Measurements from ENCODE around the gene TMEM59L. TPM values are rescaled to one million over a fixed set of nuclear protein-coding genes. Genes with fewer than 3 reads are reported as not detected.

Gene TMEM59L
- total and polyA plus RNA-seq, 9 of the 15 experiments (the other 6 are each of a cell fraction or from before 2014, with no cell fraction given), result 0.37 TPM; not detected in 8

Small RNAs within 50 kb of the gene (small RNA-seq; reads per million reads assigned to genes)
- not detected for gene RN7SL155P

Other genes with a start within 250 kb of the TMEM59L start
Only the 7 nearest of the 14 such genes appear.
- gene FKBP8, start 69.3 kb upstream of the TMEM59L start, total RNA-seq (2014; rRNA removed), result 234 and 260 TPM in 2 replicates
- gene FKBP8, start 69.3 kb upstream of the TMEM59L start, total RNA-seq (2014; rRNA removed; fragmentation: Illumina TruSeq; extraction: Trizol), result 16.0 and 21.8 TPM in 2 replicates
- 104 and 106 TPM in 2 replicates for gene FKBP8, start 69.3 kb upstream of the TMEM59L start, total RNA-seq (2015; rRNA removed; fragmentation: Illumina TruSeq; extraction: Trizol)
- gene FKBP8, start 69.3 kb upstream of the TMEM59L start, total RNA-seq (2021), result 228 and 236 TPM in 2 replicates
- 116 and 176 TPM in 2 replicates for gene FKBP8, start 69.3 kb upstream of the TMEM59L start, polyA plus RNA-seq (2011; rRNA removed)
- gene FKBP8, start 69.3 kb upstream of the TMEM59L start, polyA plus RNA-seq (2014; fragmentation: Illumina TruSeq; extraction: Trizol), result 62.5 and 201 TPM in 2 replicates
- gene FKBP8, start 69.3 kb upstream of the TMEM59L start, polyA plus RNA-seq (2014; fragmentation: Nextera tagmentation; extraction: Ambion mirVana), result 1 to 10 TPM in 1 of 2 experiments, under 1 TPM in 1; 0.46 to 1.0 TPM
- 168 and 203 TPM in 2 replicates for gene FKBP8, start 69.3 kb upstream of the TMEM59L start, polyA plus RNA-seq (2014; rRNA removed)
- gene KXD1, start 55.0 kb upstream of the TMEM59L start, total RNA-seq (2014; rRNA removed), result 133 and 147 TPM in 2 replicates
- 48.7 and 66.2 TPM in 2 replicates for gene KXD1, start 55.0 kb upstream of the TMEM59L start, total RNA-seq (2014; rRNA removed; fragmentation: Illumina TruSeq; extraction: Trizol)
- 80.5 and 83.3 TPM in 2 replicates for gene KXD1, start 55.0 kb upstream of the TMEM59L start, total RNA-seq (2015; rRNA removed; fragmentation: Illumina TruSeq; extraction: Trizol)
- gene KXD1, start 55.0 kb upstream of the TMEM59L start, total RNA-seq (2021), result 114 and 118 TPM in 2 replicates
- 159 and 217 TPM in 2 replicates for gene KXD1, start 55.0 kb upstream of the TMEM59L start, polyA plus RNA-seq (2011; rRNA removed)
- gene KXD1, start 55.0 kb upstream of the TMEM59L start, polyA plus RNA-seq (2014; fragmentation: Illumina TruSeq; extraction: Trizol), result 191 and 210 TPM in 2 replicates
- 10 to 100 TPM; 21.9 to 41.3 TPM for gene KXD1, start 55.0 kb upstream of the TMEM59L start, polyA plus RNA-seq (2014; fragmentation: Nextera tagmentation; extraction: Ambion mirVana)
- 153 and 177 TPM in 2 replicates for gene KXD1, start 55.0 kb upstream of the TMEM59L start, polyA plus RNA-seq (2014; rRNA removed)
- gene UBA52, start 41.0 kb upstream of the TMEM59L start, total RNA-seq (2014; rRNA removed), result 1,110 and 1,524 TPM in 2 replicates
- gene UBA52, start 41.0 kb upstream of the TMEM59L start, total RNA-seq (2014; rRNA removed; fragmentation: Illumina TruSeq; extraction: Trizol), result 1,512 and 1,662 TPM in 2 replicates
- 1,433 and 1,470 TPM in 2 replicates for gene UBA52, start 41.0 kb upstream of the TMEM59L start, total RNA-seq (2015; rRNA removed; fragmentation: Illumina TruSeq; extraction: Trizol)
- gene UBA52, start 41.0 kb upstream of the TMEM59L start, total RNA-seq (2021), result 2,028 and 2,215 TPM in 2 replicates
- 1,733 and 2,197 TPM in 2 replicates for gene UBA52, start 41.0 kb upstream of the TMEM59L start, polyA plus RNA-seq (2011; rRNA removed)
- gene UBA52, start 41.0 kb upstream of the TMEM59L start, polyA plus RNA-seq (2014; fragmentation: Illumina TruSeq; extraction: Trizol), result 2,671 and 2,751 TPM in 2 replicates
- gene UBA52, start 41.0 kb upstream of the TMEM59L start, polyA plus RNA-seq (2014; fragmentation: Nextera tagmentation; extraction: Ambion mirVana), result 1,000 to 10,000 TPM; 2,213 to 2,563 TPM
- gene UBA52, start 41.0 kb upstream of the TMEM59L start, polyA plus RNA-seq (2014; rRNA removed), result 1,690 and 2,247 TPM in 2 replicates
- gene REX1BD, start 24.1 kb upstream of the TMEM59L start, total RNA-seq (2014; rRNA removed), result 118 and 136 TPM in 2 replicates
- 4.8 and 7.2 TPM in 2 replicates for gene REX1BD, start 24.1 kb upstream of the TMEM59L start, total RNA-seq (2014; rRNA removed; fragmentation: Illumina TruSeq; extraction: Trizol)
- gene REX1BD, start 24.1 kb upstream of the TMEM59L start, total RNA-seq (2015; rRNA removed; fragmentation: Illumina TruSeq; extraction: Trizol), result 17.4 and 17.7 TPM in 2 replicates
- gene REX1BD, start 24.1 kb upstream of the TMEM59L start, total RNA-seq (2021), result 78.5 and 87.0 TPM in 2 replicates
- 13.8 and 19.2 TPM in 2 replicates for gene REX1BD, start 24.1 kb upstream of the TMEM59L start, polyA plus RNA-seq (2011; rRNA removed)
- 5.7 and 8.4 TPM in 2 replicates for gene REX1BD, start 24.1 kb upstream of the TMEM59L start, polyA plus RNA-seq (2014; fragmentation: Illumina TruSeq; extraction: Trizol)
- 1 to 10 TPM; 1.9 to 4.7 TPM for gene REX1BD, start 24.1 kb upstream of the TMEM59L start, polyA plus RNA-seq (2014; fragmentation: Nextera tagmentation; extraction: Ambion mirVana)
- gene REX1BD, start 24.1 kb upstream of the TMEM59L start, polyA plus RNA-seq (2014; rRNA removed), result 102 and 115 TPM in 2 replicates
- gene CRLF1, start 6.1 kb upstream of the TMEM59L start, total RNA-seq (2014; rRNA removed), result 2.9 and 5.2 TPM in 2 replicates
- gene CRLF1, start 6.1 kb upstream of the TMEM59L start, total RNA-seq (2014; rRNA removed; fragmentation: Illumina TruSeq; extraction: Trizol), result 0.98 and 1.1 TPM in 2 replicates
- gene CRLF1, start 6.1 kb upstream of the TMEM59L start, total RNA-seq (2015; rRNA removed; fragmentation: Illumina TruSeq; extraction: Trizol), result 1.5 and 1.6 TPM in 2 replicates
- 3.3 and 5.6 TPM in 2 replicates for gene CRLF1, start 6.1 kb upstream of the TMEM59L start, total RNA-seq (2021)
- gene CRLF1, start 6.1 kb upstream of the TMEM59L start, polyA plus RNA-seq (2011; rRNA removed), result 0.85 and 2.3 TPM in 2 replicates
- gene CRLF1, start 6.1 kb upstream of the TMEM59L start, polyA plus RNA-seq (2014; fragmentation: Illumina TruSeq; extraction: Trizol), result 0.90 and 1.2 TPM in 2 replicates
- gene CRLF1, start 6.1 kb upstream of the TMEM59L start, polyA plus RNA-seq (2014; fragmentation: Nextera tagmentation; extraction: Ambion mirVana), result 1 to 10 TPM; 1.7 to 1.8 TPM
- gene CRLF1, start 6.1 kb upstream of the TMEM59L start, polyA plus RNA-seq (2014; rRNA removed), result 3.6 and 3.9 TPM in 2 replicates
- 2.4 and 6.7 TPM in 2 replicates for gene KLHL26, start 24.2 kb downstream of the TMEM59L start, total RNA-seq (2014; rRNA removed)
- gene KLHL26, start 24.2 kb downstream of the TMEM59L start, total RNA-seq (2014; rRNA removed; fragmentation: Illumina TruSeq; extraction: Trizol), result 0.80 and 1.0 TPM in 2 replicates
- gene KLHL26, start 24.2 kb downstream of the TMEM59L start, total RNA-seq (2015; rRNA removed; fragmentation: Illumina TruSeq; extraction: Trizol), result 1.3 and 1.8 TPM in 2 replicates
- 12.7 and 13.3 TPM in 2 replicates for gene KLHL26, start 24.2 kb downstream of the TMEM59L start, total RNA-seq (2021)
- gene KLHL26, start 24.2 kb downstream of the TMEM59L start, polyA plus RNA-seq (2011; rRNA removed), result 1.4 and 2.2 TPM in 2 replicates
- gene KLHL26, start 24.2 kb downstream of the TMEM59L start, polyA plus RNA-seq (2014; fragmentation: Illumina TruSeq; extraction: Trizol), result 1.9 and 3.1 TPM in 2 replicates
- gene KLHL26, start 24.2 kb downstream of the TMEM59L start, polyA plus RNA-seq (2014; fragmentation: Nextera tagmentation; extraction: Ambion mirVana), result under 1 TPM; 0.13 to 0.17 TPM
- gene KLHL26, start 24.2 kb downstream of the TMEM59L start, polyA plus RNA-seq (2014; rRNA removed), result 3.3 and 5.1 TPM in 2 replicates
- gene CRTC1, start 70.8 kb downstream of the TMEM59L start, total RNA-seq (2014; rRNA removed), result 1.5 and 1.6 TPM in 2 replicates
- gene CRTC1, start 70.8 kb downstream of the TMEM59L start, total RNA-seq (2014; rRNA removed; fragmentation: Illumina TruSeq; extraction: Trizol), result 0.25 and 0.29 TPM in 2 replicates
- gene CRTC1, start 70.8 kb downstream of the TMEM59L start, total RNA-seq (2015; rRNA removed; fragmentation: Illumina TruSeq; extraction: Trizol), result 0.83 and 1.3 TPM in 2 replicates
- gene CRTC1, start 70.8 kb downstream of the TMEM59L start, total RNA-seq (2021), result 3.8 and 4.3 TPM in 2 replicates
- 0.36 and 0.47 TPM in 2 replicates for gene CRTC1, start 70.8 kb downstream of the TMEM59L start, polyA plus RNA-seq (2011; rRNA removed)
- gene CRTC1, start 70.8 kb downstream of the TMEM59L start, polyA plus RNA-seq (2014; fragmentation: Illumina TruSeq; extraction: Trizol), result 1.2 and 1.7 TPM in 2 replicates
- not detected for gene CRTC1, start 70.8 kb downstream of the TMEM59L start, polyA plus RNA-seq (2014; fragmentation: Nextera tagmentation; extraction: Ambion mirVana)
- 1.8 and 2.1 TPM in 2 replicates for gene CRTC1, start 70.8 kb downstream of the TMEM59L start, polyA plus RNA-seq (2014; rRNA removed)